ENCODE data around the gene NAT14. TPM values are rescaled to one million over a fixed set of nuclear protein-coding genes. Genes with fewer than 3 reads are reported as not detected.

Gene NAT14
- total and polyA plus RNA-seq, 2 donors from 2014 or later: 42.6 to 45.0 TPM

GRCh38 chr19:55492362-55492944, 7.5 kb downstream of the NAT14 start:
- H3K27ac ChIP-seq (ENCODE audit: low read depth in 2 of 2, low read length in 2 of 2): no peak overlapping the region
- peaks cover 0 to 4% (median 0%) of the 10 kb centered on the region in 3 donors for H3K4me1 ChIP-seq (ENCODE audit: control insufficient read depth in 2 of 3, insufficient read depth in 2 of 3, low read depth in 1 of 3, low read length in 3 of 3)
- FAIRE-seq (no peak), DNase-seq (no peak)
- TF ChIP-seq CTCF (IDR thresholded peaks at IDR 0.05; ENCODE audit: borderline replicate concordance, extremely low read depth, insufficient read depth): no peak
- no peaks in the 10 kb centered on the region for H3K27me3 ChIP-seq (ENCODE audit: control insufficient read depth, insufficient read depth, low read length)
- intact Hi-C loops (cut with DNase I): no loop called here
- H3K9ac ChIP-seq (ENCODE audit: low read length in 3 of 3): no peak overlapping the region
- no peaks in the 10 kb centered on the region for H3K36me3 ChIP-seq (ENCODE audit: control insufficient read depth in 2 of 3, insufficient read depth in 3 of 3, low read length in 3 of 3)
- no peak overlapping the region for H3K4me3 ChIP-seq (ENCODE audit: low read length in 3 of 3)
- H3K9me3 ChIP-seq (ENCODE audit: control insufficient read depth in 2 of 3, insufficient read depth in 1 of 3, low read length in 3 of 3): no peaks in the 10 kb centered on the region

- no peaks in the 10 kb centered on the region for H3K27me3 ChIP-seq (ENCODE audit: control insufficient read depth, insufficient read depth, low read length)
- no peaks in the 10 kb centered on the region for H3K36me3 ChIP-seq (ENCODE audit: control insufficient read depth in 2 of 3, insufficient read depth in 3 of 3, low read length in 3 of 3)
- TF ChIP-seq CTCF (IDR thresholded peaks at IDR 0.05; ENCODE audit: borderline replicate concordance, extremely low read depth, insufficient read depth): no peak
- H3K4me1 ChIP-seq (ENCODE audit: control insufficient read depth in 2 of 3, insufficient read depth in 2 of 3, low read depth in 1 of 3, low read length in 3 of 3): no peaks in the 10 kb centered on the region
- DNase-seq: peak in 1 of 5 donors; percentile 62
- no peak for FAIRE-seq
- no peaks in the 10 kb centered on the region for H3K9me3 ChIP-seq (ENCODE audit: control insufficient read depth in 2 of 3, insufficient read depth in 1 of 3, low read length in 3 of 3)
- intact Hi-C loops (cut with DNase I): no loop called here
- no peak overlapping the region for H3K9ac ChIP-seq (ENCODE audit: low read length in 3 of 3)
- no peak overlapping the region for H3K4me3 ChIP-seq (ENCODE audit: low read length in 3 of 3)
- peak overlapping the region; percentile 57 to 60 for H3K27ac ChIP-seq (ENCODE audit: low read depth in 2 of 2, low read length in 2 of 2)
Observed at GRCh38 chr19:55493052-55493644, 8.2 kb downstream of the NAT14 start.

- Histone ChIP-seq H3K9ac (ENCODE audit: low read length in 3 of 3) (no peak overlapping the region), H3K36me3 (ENCODE audit: control insufficient read depth in 2 of 3, insufficient read depth in 3 of 3, low read length in 3 of 3) (no peaks in the 10 kb centered on the region), H3K27ac (ENCODE audit: low read depth in 2 of 2, low read length in 2 of 2) (peak overlapping the region; percentile 57 to 68), H3K4me3 (ENCODE audit: low read length in 3 of 3) (peak overlapping the region in 1 of 3 donors; percentile 39), H3K27me3 (ENCODE audit: control insufficient read depth, insufficient read depth, low read length) (no peaks in the 10 kb centered on the region), H3K9me3 (ENCODE audit: control insufficient read depth in 2 of 3, insufficient read depth in 1 of 3, low read length in 3 of 3) (no peaks in the 10 kb centered on the region), H3K4me1 (ENCODE audit: control insufficient read depth in 2 of 3, insufficient read depth in 2 of 3, low read depth in 1 of 3, low read length in 3 of 3) (no peaks in the 10 kb centered on the region)
- FAIRE-seq: no peak
- intact Hi-C loops (cut with DNase I): no loop called here
- TF ChIP-seq CTCF (IDR thresholded peaks at IDR 0.05; ENCODE audit: borderline replicate concordance, extremely low read depth, insufficient read depth): no peak
- DNase-seq: peak in 1 of 5 donors; percentile 82
Observed at GRCh38 chr19:55493645-55494171, 8.7 kb downstream of the NAT14 start.
